Loucy (cell line): ENCODE measurements around the gene ZNF83.

ENCODE experiments used
- H2AFZ ChIP-seq: fragments of 200-600 bp; sonication (generic); 2 replicates; pipeline ENCODE4 v1.6.0; 2016; ENCODE audit warnings: antibody characterized with exemption, mild to moderate bottlenecking, low read length, moderate library complexity
- H3F3A ChIP-seq: fragments of 200-600 bp; 2 replicates; pipeline ENCODE4 v1.6.0; 2016; ENCODE audit warnings: antibody characterized with exemption, low read depth, mild to moderate bottlenecking
- H3K27me3 ChIP-seq: fragments of 200-600 bp; sonication (generic); 2 replicates; pipeline ENCODE4 v1.6.1; 2014; ENCODE audit warnings: low read length, mild to moderate bottlenecking; ENCODE audit not compliant: insufficient read depth, poor library complexity, severe bottlenecking
- H3K36me3 ChIP-seq: fragments of 200-600 bp; sonication (generic); 2 replicates; pipeline ENCODE4 v1.6.1; 2016; ENCODE audit warnings: low read length; ENCODE audit not compliant: insufficient read depth
- H3K4me1 ChIP-seq: fragments of 200-600 bp; sonication (generic); 2 replicates; pipeline ENCODE4 v1.5.1; 2014; ENCODE audit warnings: low read length, mild to moderate bottlenecking; ENCODE audit not compliant: insufficient read depth, poor library complexity, severe bottlenecking
- H3K4me2 ChIP-seq: fragments of 200-600 bp; sonication (generic); 2 replicates; pipeline ENCODE4 v1.6.0; 2014; ENCODE audit warnings: antibody characterized with exemption, low read length, low read depth, mild to moderate bottlenecking; ENCODE audit not compliant: poor library complexity, severe bottlenecking
- H3K4me3 ChIP-seq: fragments of 200-600 bp; sonication (generic); 2 replicates; pipeline ENCODE4 v1.5.1; 2014; ENCODE audit warnings: low read length, mild to moderate bottlenecking, mixed read lengths; ENCODE audit not compliant: poor library complexity, severe bottlenecking
- H3K79me2 ChIP-seq: fragments of 200-600 bp; sonication (generic); 2 replicates; pipeline ENCODE4 v1.6.1; 2014; ENCODE audit warnings: low read length; ENCODE audit not compliant: insufficient read depth
- H3K9ac ChIP-seq: fragments of 200-600 bp; sonication (generic); 2 replicates; pipeline ENCODE4 v1.6.0; 2014; ENCODE audit warnings: mild to moderate bottlenecking, low read depth, low read length, moderate library complexity; ENCODE audit not compliant: poor library complexity, severe bottlenecking
- H3K9me2 ChIP-seq: fragments of 200-600 bp; sonication (generic); replicated peaks from 2 replicates; pipeline ENCODE4 v1.6.1; 2016; ENCODE audit warnings: low read depth, low read length, mixed read lengths
- H3K9me3 ChIP-seq: fragments of 200-600 bp; sonication (generic); 2 replicates; pipeline ENCODE4 v1.6.1; 2014; ENCODE audit warnings: mild to moderate bottlenecking, antibody characterized with exemption, low read length, low read depth; ENCODE audit not compliant: insufficient read depth
- H4K20me1 ChIP-seq: fragments of 200-600 bp; sonication (generic); 2 replicates; pipeline ENCODE4 v1.6.0; 2014; ENCODE audit warnings: antibody characterized with exemption, low read length, mild to moderate bottlenecking; ENCODE audit not compliant: insufficient read depth, poor library complexity, severe bottlenecking
- CTCF ChIP-seq: fragments of 200-600 bp; sonication (generic); conservative IDR thresholded peaks from 2 replicates; pipeline ENCODE4 v1.5.1; 2014; ENCODE audit warnings: mild to moderate bottlenecking, antibody characterized with exemption, low read length
- EZH2phosphoT487 ChIP-seq: fragments of 200-600 bp; IDR thresholded peaks from 2 replicates; pipeline ENCODE4 v1.6.1; 2018; ENCODE audit warnings: antibody characterized with exemption, mild to moderate bottlenecking, moderate library complexity, borderline replicate concordance

The ZNF83 gene

GRCh38 chr19:52567921-52568320 is 70.2 kb downstream of the ZNF83 start:
- Histone ChIP-seq H3K4me3 (no peak overlapping the region), H3K27me3 (no peaks in the 10 kb centered on the region), H3K9me2 (no peaks in the 10 kb centered on the region), H3K36me3 (0 out of 2 replicates have a peak, but pooled peaks cover under 1% of the 10 kb centered on the region), H3F3A (no peaks in the 10 kb centered on the region), H3K9me3 (no peaks in the 10 kb centered on the region), H2AFZ (no peak overlapping the region), H4K20me1 (peaks cover 4% of the 10 kb centered on the region), H3K4me2 (no peak overlapping the region), H3K4me1 (peaks cover 8% of the 10 kb centered on the region), H3K79me2 (peaks cover 24% of the 10 kb centered on the region), H3K9ac (no peak overlapping the region)
- TF ChIP-seq EZH2phosphoT487 (no peak), CTCF (no peak)

GRCh38 chr19:52566588-52566987 is 71.6 kb downstream of the ZNF83 start:
- Histone ChIP-seq H3K4me1 (no peaks in the 10 kb centered on the region), H4K20me1 (peaks cover 4% of the 10 kb centered on the region), H3K36me3 (0 out of 2 replicates have a peak, but pooled peaks cover 7% of the 10 kb centered on the region), H3K79me2 (peaks cover 11% of the 10 kb centered on the region), H3F3A (no peaks in the 10 kb centered on the region), H3K27me3 (no peaks in the 10 kb centered on the region), H3K4me2 (no peak overlapping the region), H3K9me2 (no peaks in the 10 kb centered on the region), H3K4me3 (no peak overlapping the region), H2AFZ (no peak overlapping the region), H3K9ac (no peak overlapping the region), H3K9me3 (no peaks in the 10 kb centered on the region)
- TF ChIP-seq EZH2phosphoT487 (no peak), CTCF (no peak)

DNA sequence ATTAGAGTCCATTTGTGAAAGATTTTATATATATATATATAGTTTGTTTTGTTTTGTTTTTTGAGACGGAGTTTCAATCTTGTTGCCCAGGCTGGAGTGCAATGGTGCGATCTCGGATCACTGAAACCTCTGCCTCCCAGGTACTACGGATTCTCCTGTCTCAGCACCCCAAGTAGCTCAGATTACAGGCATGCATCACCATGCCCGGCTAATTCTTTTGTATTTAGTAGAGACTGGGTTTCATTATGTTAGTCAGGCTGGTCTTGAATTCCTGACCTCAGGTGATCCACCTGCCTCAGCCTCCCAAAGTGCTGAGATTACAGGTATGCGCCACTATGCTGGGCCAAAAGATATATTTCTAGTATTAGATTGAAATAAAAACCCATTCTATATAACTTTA is 72.0 kb downstream of the ZNF83 start:
- Histone ChIP-seq H3K9me2 (no peaks in the 10 kb centered on the region), H3K9ac (no peak overlapping the region), H4K20me1 (peaks cover 4% of the 10 kb centered on the region), H3K4me3 (no peak overlapping the region), H3F3A (no peaks in the 10 kb centered on the region), H3K4me1 (no peaks in the 10 kb centered on the region), H2AFZ (no peak overlapping the region), H3K27me3 (no peaks in the 10 kb centered on the region), H3K36me3 (0 out of 2 replicates have a peak, but pooled peaks cover 7% of the 10 kb centered on the region), H3K79me2 (peaks cover 6% of the 10 kb centered on the region), H3K9me3 (no peaks in the 10 kb centered on the region), H3K4me2 (no peak overlapping the region)
- TF ChIP-seq CTCF (no peak), EZH2phosphoT487 (no peak)
